Spleen (tissue), 11 donors: ENCODE data around the gene MYO18B. TPM values are rescaled to one million over a fixed set of nuclear protein-coding genes. Genes with fewer than 3 reads are reported as not detected.

Experiments
- DNase-seq: peaks from one replicate; pipeline ENCODE4 v3.0.0-alpha.2; 2020
- H3K27ac ChIP-seq, 8 donors: fragments of 200-600 bp; sonication (generic) in 7 of 8; 1 replicate in 4 of 8; 2 replicates in 4 of 8; pipeline versions ENCODE4 v1.5.0 to v1.8.0; 2016 to 2021; ENCODE audit warnings: inconsistent platforms in 4 of 8, mild to moderate bottlenecking in 4 of 8, moderate library complexity in 1 of 8
- H3K27me3 ChIP-seq, 7 donors: fragments of 200-600 bp; sonication (generic) in 6 of 7; replicated peaks in 1 of 7; 1 replicate in 4 of 7; 2 replicates in 3 of 7; pipeline versions ENCODE4 v1.5.0 to v1.8.0; 2016 to 2021; ENCODE audit warnings: inconsistent platforms in 3 of 7, mild to moderate bottlenecking in 1 of 7
- H3K36me3 ChIP-seq, 6 donors: fragments of 200-600 bp; sonication (generic) in 5 of 6; 1 replicate in 4 of 6; 2 replicates in 2 of 6; pipeline versions ENCODE4 v1.5.0 to v1.8.0; 2016 to 2021; ENCODE audit warnings: inconsistent platforms in 2 of 6
- H3K4me1 ChIP-seq, 6 donors: fragments of 200-600 bp; sonication (generic) in 5 of 6; 1 replicate in 3 of 6; 2 replicates in 3 of 6; pipeline versions ENCODE4 v1.5.0 to v1.8.0; 2016 to 2021; ENCODE audit warnings: inconsistent platforms in 3 of 6
- H3K4me3 ChIP-seq, 8 donors: fragments of 200-600 bp; sonication (generic) in 7 of 8; 1 replicate in 4 of 8; 2 replicates in 4 of 8; pipeline versions ENCODE4 v1.5.0 to v1.8.0; 2016 to 2021; ENCODE audit warnings: inconsistent platforms in 4 of 8, mild to moderate bottlenecking in 4 of 8, moderate library complexity in 2 of 8
- H3K9me3 ChIP-seq, 8 donors: fragments of 200-600 bp; sonication (generic) in 7 of 8; 1 replicate in 4 of 8; 2 replicates in 4 of 8; pipeline versions ENCODE4 v1.5.0 to v1.8.0; 2016 to 2021; ENCODE audit warnings: inconsistent platforms in 4 of 8
- CTCF ChIP-seq, 11 experiments: fragments of 200-600 bp in 7 of 11; fragments of 450-650 bp in 4 of 11; sonication (generic) in 4 of 11; IDR thresholded peaks in 8 of 11; conservative IDR thresholded peaks in 3 of 11; 1 replicate in 7 of 11; 2 replicates in 4 of 11; pipeline versions ENCODE4 v1.4.0 to v1.8.0; 2016 to 2021; ENCODE audit warnings: antibody characterized with exemption in 11 of 11, inconsistent platforms in 4 of 11, mild to moderate bottlenecking in 1 of 11
- POLR2A ChIP-seq, 3 donors: fragments of 450-650 bp; IDR thresholded peaks; one replicate each; pipeline ENCODE4 v1.5.1; 2017; ENCODE audit warnings: antibody characterized with exemption in 3 of 3, mild to moderate bottlenecking in 1 of 3
- POLR2AphosphoS5 ChIP-seq, 3 donors: sonication (generic); formaldehyde crosslinking; IDR thresholded peaks; one replicate each; pipeline ENCODE4 v1.5.1; 2017; ENCODE audit warnings: antibody characterized with exemption in 3 of 3
- WGBS, 5 donors: extraction: QIAGEN DNeasy Blood & Tissue Kit in 3 of 5; methylation state at CpG; one replicate each; pipeline versions ENCODE4 v1.1.5 to v1.1.7; 2013 to 2018; 5-methylcytosine and 5-hydroxymethylcytosine counted together
- intact Hi-C: fragments of 100-400 bp; cut with DNase I; formaldehyde crosslinking; loops from one replicate; pipeline ENCODE4 v1.15.0; 2023; ENCODE audit warnings: low total_unique reads
- polyA plus RNA-seq, 3 donors: library from polyadenylated mRNA; stranded (reverse); fragments of 200-250 nt; gene quantifications; one replicate each; pipeline ENCODE4 v1.2.1, GENCODE V29; 2013
- total RNA-seq, 7 donors: library from RNA; depleted of rRNA in 3 of 7; stranded (reverse); fragments of >200 nt in 3 of 7; fragmentation: NEBNext Ultra II Directional in 4 of 7; extraction: Animal tissue kit (Norgen Biotek cat#: 25700) in 4 of 7; gene quantifications; one replicate each; pipeline versions ENCODE4 v1.1.0 to v1.2.1, GENCODE V29; 2016 to 2021
- donor health status: healthy with polysubstance abuse.
- donor health status: DM: no; HTN: no; CAD: no; lungs with moderate emphysema.
- donor health status: DM: no; HTN: no; CAD: no.
- donor health status: Bipolar disorder and iron deficiency.
- donor health status: healthy.
- donor health status: DM: no; HTN: no; CAD: no.
- donor health status: DM: yes; HTN: yes; CAD: no.

The MYO18B gene
- total and polyA plus RNA-seq, 10 donors = under 0.01 to 0.79 (median 0.12) TPM

DNA sequence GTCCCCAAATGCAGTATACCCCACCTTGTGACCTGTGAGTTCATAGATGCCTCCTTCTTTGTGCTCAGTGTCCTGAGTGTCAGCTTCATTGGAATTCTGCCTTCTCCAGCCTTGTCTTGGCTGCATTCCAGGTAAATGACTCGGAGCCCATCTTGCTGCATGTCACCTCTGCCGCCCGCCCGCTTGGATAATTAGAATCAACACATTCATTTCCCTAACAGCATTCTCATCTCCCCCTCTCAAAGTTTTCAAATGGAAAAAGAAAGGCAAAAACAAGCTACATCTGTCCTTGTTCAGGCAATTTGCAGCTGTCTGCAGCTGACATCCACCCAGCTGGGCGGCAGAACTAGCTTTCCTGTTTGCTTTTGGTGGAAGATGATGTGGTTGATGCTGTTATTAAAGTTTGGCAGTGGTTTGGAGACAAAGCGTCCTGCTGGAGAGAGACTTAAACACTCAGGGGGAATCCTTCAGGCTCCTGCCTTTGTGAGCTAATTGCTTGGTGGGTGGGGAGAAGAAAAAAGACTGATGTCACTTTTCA lies 228.5 kb downstream of the MYO18B start:
- Histone ChIP-seq H3K36me3 (no peaks in the 10 kb centered on the region), H3K4me1 (no peaks in the 10 kb centered on the region), H3K9me3 (no peaks in the 10 kb centered on the region), H3K4me3 (no peak overlapping the region), H3K27ac (no peak overlapping the region), H3K27me3 (peaks cover 0 to 54% (median 5%) of the 10 kb centered on the region in 7 donors)
- 40 to 46% (median 43%) methylated on average over 6 of the region's 6 CpGs for WGBS, 5 donors
- DNase-seq = no peak
- no peak for TF ChIP-seq POLR2A (IDR thresholded peaks at IDR 0.05)
- TF ChIP-seq POLR2AphosphoS5 (IDR thresholded peaks at IDR 0.05) = no peak
- TF ChIP-seq CTCF (IDR thresholded peaks at IDR 0.05 in 8 of 11, conservative IDR thresholded peaks at IDR 0.05 in 3 of 11) = no peak
- intact Hi-C loops = no loop called here

DNA sequence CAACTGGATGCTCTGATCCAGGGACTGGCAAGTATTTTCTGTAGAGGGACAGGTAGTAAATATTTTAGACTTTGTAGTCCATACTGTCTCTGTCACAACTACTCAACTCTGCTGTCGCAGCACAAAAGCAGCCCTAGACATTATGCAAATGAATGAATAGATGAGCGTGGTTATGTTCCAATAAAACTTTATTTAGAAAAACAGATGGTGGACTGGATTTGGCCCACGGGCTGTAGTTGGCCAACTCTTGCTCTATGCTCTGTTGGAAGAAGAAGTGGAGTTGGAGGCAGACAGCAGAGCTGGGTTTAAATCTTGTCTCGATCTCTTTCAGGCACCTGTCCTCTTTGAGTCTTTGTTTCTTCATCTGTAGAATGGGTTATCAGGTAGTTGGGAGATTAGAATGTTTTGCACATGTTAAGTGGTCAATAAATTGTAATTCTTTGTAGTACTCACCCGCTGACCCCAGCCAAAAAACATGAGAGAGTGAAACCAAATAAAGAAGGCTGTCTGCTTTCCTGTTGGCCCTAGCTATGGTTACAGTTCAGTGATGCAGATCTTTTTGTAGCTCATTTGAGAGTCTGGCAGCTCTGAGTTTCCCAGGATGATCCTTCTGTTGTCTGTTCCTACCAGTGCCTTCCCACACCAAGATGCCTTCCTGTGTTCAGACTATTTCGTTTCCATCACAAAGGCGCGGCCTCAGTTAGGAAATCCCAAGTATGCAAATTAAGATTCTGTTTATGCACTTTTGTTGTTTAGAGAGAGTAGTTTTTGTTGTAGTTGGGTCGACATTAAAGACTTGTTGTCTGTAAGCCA lies 229.2 kb downstream of the MYO18B start:
- peaks cover 0 to 52% (median 2%) of the 10 kb centered on the region in 7 donors for H3K27me3 ChIP-seq
- H3K4me3 ChIP-seq = no peak overlapping the region
- WGBS, 5 donors = 56 to 68% (median 62%) methylated on average over 9 of the region's 9 CpGs
- H3K36me3 ChIP-seq = no peaks in the 10 kb centered on the region
- intact Hi-C loops = no loop called here
- TF ChIP-seq CTCF (IDR thresholded peaks at IDR 0.05 in 8 of 11, conservative IDR thresholded peaks at IDR 0.05 in 3 of 11) (no peak), POLR2AphosphoS5 (IDR thresholded peaks at IDR 0.05) (no peak), POLR2A (IDR thresholded peaks at IDR 0.05) (no peak)
- no peak for DNase-seq
- no peak overlapping the region for H3K27ac ChIP-seq
- H3K9me3 ChIP-seq = no peaks in the 10 kb centered on the region
- no peaks in the 10 kb centered on the region for H3K4me1 ChIP-seq

GRCh38 chr22:25972397-25972796 lies 230.4 kb downstream of the MYO18B start:
- Histone ChIP-seq H3K4me1 (no peaks in the 10 kb centered on the region), H3K27me3 (peaks cover 0 to 49% (median 0%) of the 10 kb centered on the region in 7 donors), H3K27ac (no peak overlapping the region), H3K36me3 (no peaks in the 10 kb centered on the region), H3K4me3 (no peak overlapping the region), H3K9me3 (no peaks in the 10 kb centered on the region)
- DNase-seq = no peak
- no peak for TF ChIP-seq CTCF (IDR thresholded peaks at IDR 0.05 in 8 of 11, conservative IDR thresholded peaks at IDR 0.05 in 3 of 11)
- no peak for TF ChIP-seq POLR2A (IDR thresholded peaks at IDR 0.05)
- no peak for TF ChIP-seq POLR2AphosphoS5 (IDR thresholded peaks at IDR 0.05)
- WGBS, 5 donors = 76 to 89% (median 82%) methylated on average over 9 of the region's 9 CpGs
- intact Hi-C loops = no loop called here

DNA sequence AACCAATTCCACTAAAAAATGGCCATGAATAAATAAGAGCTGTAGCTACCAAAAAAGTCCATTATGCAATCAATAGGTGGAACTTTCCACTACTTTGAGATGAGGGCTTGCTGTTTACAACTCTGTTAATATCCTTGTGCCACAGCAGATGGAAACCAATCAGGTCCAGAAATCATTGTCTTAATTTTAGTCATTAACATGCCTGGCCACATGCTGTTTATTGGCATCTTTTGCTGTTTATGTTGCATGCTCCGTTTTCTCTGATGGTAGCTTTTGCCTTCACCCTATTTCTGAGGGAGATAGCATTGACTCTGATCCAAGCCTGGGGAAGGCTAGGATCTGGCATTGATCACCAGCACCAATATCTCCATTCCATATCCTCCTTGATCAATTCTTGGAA lies 234.4 kb downstream of the MYO18B start:
- 80 to 96% (median 86%) methylated on average over 1 of the region's 1 CpG for WGBS, 5 donors

More for the DNA sequence above, 234.4 kb downstream of the MYO18B start:
- TF ChIP-seq CTCF (IDR thresholded peaks at IDR 0.05 in 8 of 11, conservative IDR thresholded peaks at IDR 0.05 in 3 of 11) (no peak), POLR2A (IDR thresholded peaks at IDR 0.05) (no peak), POLR2AphosphoS5 (IDR thresholded peaks at IDR 0.05) (no peak)
- no peaks in the 10 kb centered on the region for H3K9me3 ChIP-seq
- intact Hi-C loops = no loop called here
- no peak for DNase-seq
- H3K4me3 ChIP-seq = no peak overlapping the region
- no peak overlapping the region for H3K27ac ChIP-seq
- H3K27me3 ChIP-seq = peaks cover 0 to 19% (median 0%) of the 10 kb centered on the region in 7 donors
- H3K4me1 ChIP-seq = no peaks in the 10 kb centered on the region
- H3K36me3 ChIP-seq = no peaks in the 10 kb centered on the region
